ENCODE measurements around the gene CADM3.

CADM3 gene

DNA sequence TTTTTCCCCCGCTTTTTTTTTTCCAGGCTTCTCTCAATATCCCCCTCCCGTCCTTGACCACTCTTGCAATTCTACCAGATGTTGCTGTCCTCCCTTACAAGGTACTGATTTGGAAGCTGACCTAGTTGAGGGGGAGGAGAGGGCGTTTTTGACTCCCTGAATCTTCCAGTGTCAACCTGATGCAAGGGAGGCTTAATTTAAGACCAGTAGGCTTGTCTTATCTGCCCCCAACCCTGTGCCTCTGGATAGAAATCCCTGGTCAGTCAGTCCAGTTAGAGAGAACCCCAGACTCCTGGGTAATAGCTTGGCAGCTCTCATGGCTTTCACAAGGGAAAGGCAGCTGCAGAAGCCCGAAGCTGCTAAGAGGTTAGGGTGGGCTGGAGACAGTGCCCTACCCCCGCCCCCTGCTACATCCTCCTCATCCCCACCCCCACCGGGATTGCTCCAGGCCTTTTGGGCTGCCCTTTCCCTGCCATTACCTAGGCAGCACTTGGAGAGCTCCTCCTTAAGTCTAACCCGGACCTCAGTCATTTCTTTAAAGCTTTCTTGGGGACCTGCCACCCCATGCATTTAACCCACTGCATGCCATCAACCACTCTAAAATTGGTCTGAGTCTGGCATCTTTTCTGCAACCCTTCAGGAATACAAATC is 36.9 kb downstream of the CADM3 start:
- peak in 1 of 2 donors; percentile 50 for DNase-seq (ENCODE audit: low read depth in 2 of 2)
- no peak for TF ChIP-seq CTCF (IDR thresholded peaks at IDR 0.05; ENCODE audit: low read depth, low read length)
- H3K4me3 ChIP-seq (replicated peaks in 1 of 2; ENCODE audit: low read depth in 2 of 2, low read length in 2 of 2) = no peak overlapping the region

GRCh38 chr1:159209061-159209460 is 37.6 kb downstream of the CADM3 start:
- no peak for DNase-seq (ENCODE audit: low read depth in 2 of 2)
- no peak for TF ChIP-seq CTCF (IDR thresholded peaks at IDR 0.05; ENCODE audit: low read depth, low read length)
- H3K4me3 ChIP-seq (replicated peaks in 1 of 2; ENCODE audit: low read depth in 2 of 2, low read length in 2 of 2) = no peak overlapping the region

DNA sequence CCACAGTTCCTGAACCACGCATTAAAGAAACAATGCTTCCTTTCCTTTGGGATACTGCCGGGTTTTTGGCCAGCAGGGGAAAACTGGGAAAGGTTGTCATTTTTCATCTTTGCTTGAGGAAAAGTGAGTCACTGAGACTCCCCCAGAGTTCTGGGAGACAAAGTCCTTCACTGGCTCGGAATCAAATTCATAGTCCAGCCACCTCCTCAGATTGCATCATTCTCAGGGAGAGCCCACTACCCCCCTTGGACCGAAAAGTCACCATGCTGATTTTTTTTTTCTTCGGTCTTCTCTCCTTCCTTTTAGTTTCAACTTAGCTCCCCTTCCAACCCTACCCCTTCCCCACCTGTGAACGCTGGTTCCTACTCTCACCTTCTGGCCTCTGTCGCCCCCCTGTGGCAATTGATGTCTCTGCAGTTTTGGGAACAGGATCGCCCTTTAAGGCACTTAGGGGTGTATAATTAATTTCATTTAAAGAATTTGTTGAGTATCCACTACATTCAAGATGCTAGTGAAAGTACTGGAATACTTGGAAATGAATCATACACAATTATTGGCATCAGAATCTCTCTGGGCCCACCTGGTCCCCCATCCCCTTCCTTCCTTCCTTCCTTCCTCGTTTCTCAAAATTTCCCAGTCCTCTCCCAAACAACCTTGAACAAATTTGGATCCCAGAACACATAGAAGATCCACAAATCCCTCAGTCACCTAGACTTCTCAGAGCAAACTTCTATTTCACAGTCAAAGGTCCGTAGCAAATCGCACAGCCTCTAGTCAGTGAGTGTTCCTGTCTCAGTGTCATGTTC is 40.1 kb downstream of the CADM3 start:
- TF ChIP-seq CTCF (IDR thresholded peaks at IDR 0.05; ENCODE audit: low read depth, low read length) = peak; percentile 92
- H3K4me3 ChIP-seq (replicated peaks in 1 of 2; ENCODE audit: low read depth in 2 of 2, low read length in 2 of 2) = no peak overlapping the region
- peak; percentile 40 to 80 for DNase-seq (ENCODE audit: low read depth in 2 of 2)

DNA sequence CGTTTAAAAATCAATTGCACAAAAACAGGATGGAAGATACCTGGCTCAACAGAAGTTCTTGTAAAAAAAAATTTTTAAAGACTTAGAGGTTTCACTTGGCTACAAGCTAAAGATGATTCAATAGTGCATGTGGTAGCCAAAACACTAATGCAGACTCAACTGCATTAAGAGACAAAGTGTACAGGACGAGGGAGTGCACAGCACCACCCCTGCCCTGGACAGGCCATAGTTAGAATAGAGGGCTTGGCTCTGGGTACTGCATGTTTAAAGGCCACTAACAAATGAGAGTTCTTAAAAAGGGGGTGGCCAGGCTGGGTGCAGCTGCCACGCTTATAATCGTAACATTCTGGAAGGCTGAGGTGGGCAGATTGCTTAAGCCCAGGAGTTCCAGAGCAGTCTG is 41.2 kb downstream of the CADM3 start:
- TF ChIP-seq CTCF (IDR thresholded peaks at IDR 0.05; ENCODE audit: low read depth, low read length) = no peak
- no peak overlapping the region for H3K4me3 ChIP-seq (replicated peaks in 1 of 2; ENCODE audit: low read depth in 2 of 2, low read length in 2 of 2)
- peak; percentile 35 to 49 for DNase-seq (ENCODE audit: low read depth in 2 of 2)

- no peak overlapping the region for H3K4me3 ChIP-seq (replicated peaks in 1 of 2; ENCODE audit: low read depth in 2 of 2, low read length in 2 of 2)
- peak; percentile 55 to 62 for DNase-seq (ENCODE audit: low read depth in 2 of 2)
- peak; percentile 93 for TF ChIP-seq CTCF (IDR thresholded peaks at IDR 0.05; ENCODE audit: low read depth, low read length)
Observed at GRCh38 chr1:159214149-159214760, 42.8 kb downstream of the CADM3 start.

- no peak overlapping the region for H3K4me3 ChIP-seq (replicated peaks in 1 of 2; ENCODE audit: low read depth in 2 of 2, low read length in 2 of 2)
- no peak for DNase-seq (ENCODE audit: low read depth in 2 of 2)
- no peak for TF ChIP-seq CTCF (IDR thresholded peaks at IDR 0.05; ENCODE audit: low read depth, low read length)
Observed at GRCh38 chr1:159218649-159219636, 47.5 kb downstream of the CADM3 start.

All from cardiac fibroblast (primary cell).